Mononuclear cell (primary cell): ENCODE measurements around the gene FZD7. TPM values are rescaled to one million over a fixed set of nuclear protein-coding genes. Genes with fewer than 3 reads are reported as not detected.

ENCODE experiments used
- H3K27me3 ChIP-seq: 2 replicates; pipeline ENCODE4 v1.6.0; 2011; ENCODE audit warnings: low read length, control low read depth; ENCODE audit not compliant: insufficient read depth
- H3K4me1 ChIP-seq: 2 replicates; pipeline ENCODE4 v1.5.1; 2011; ENCODE audit warnings: mild to moderate bottlenecking, low read length, control low read depth; ENCODE audit not compliant: insufficient read depth
- H3K4me3 ChIP-seq: 2 replicates; pipeline ENCODE4 v1.5.1; 2011; ENCODE audit warnings: mild to moderate bottlenecking, low read length, moderate library complexity
- H3K9me3 ChIP-seq: 2 replicates; pipeline ENCODE4 v1.5.1; 2011; ENCODE audit warnings: low read depth, mild to moderate bottlenecking, control low read depth, low read length
- total RNA-seq: library from RNA; depleted of rRNA; stranded (reverse); fragments of >200 nt; gene quantifications from one replicate; pipeline ENCODE4 v1.2.3, GENCODE V29; 2012

FZD7 gene
- total RNA-seq, 1 donor: 0.63 TPM

DNA sequence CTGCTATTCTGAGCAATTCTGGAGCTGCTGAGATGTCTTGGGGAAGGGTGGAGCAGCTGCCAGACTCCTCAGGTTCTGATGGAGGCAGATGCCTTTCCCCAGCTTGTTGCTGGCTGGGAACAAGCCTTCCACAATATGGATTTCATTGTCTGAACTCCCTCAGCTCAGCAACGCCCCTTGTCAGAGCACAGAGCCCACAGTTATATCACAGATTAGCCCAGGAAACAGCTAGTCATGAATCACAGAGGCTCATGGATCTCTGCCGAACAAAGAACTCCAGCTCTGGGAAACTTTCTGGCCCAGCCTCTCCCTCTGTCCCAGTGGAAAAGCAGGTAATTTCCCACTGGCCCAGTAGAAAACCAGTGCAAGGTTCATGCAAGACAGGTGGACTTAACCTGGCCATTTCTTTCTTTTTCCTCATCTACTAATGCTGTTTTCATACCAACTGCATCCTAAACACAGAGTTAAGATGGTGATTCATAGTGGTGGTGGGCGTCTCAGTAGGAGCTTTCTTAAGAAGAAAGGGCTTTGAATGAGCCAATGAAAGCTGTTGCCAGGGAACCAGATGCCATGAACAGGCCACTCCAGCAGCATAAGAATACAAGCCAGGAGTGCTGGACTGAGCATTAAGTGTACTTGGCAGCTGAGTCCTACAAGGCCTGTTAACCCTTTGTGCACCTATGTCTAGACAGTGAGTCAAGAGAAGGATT, 30.7 kb downstream of the FZD7 start:
- no peak overlapping the region for H3K4me3 ChIP-seq
- H3K27me3 ChIP-seq: no peaks in the 10 kb centered on the region
- H3K4me1 ChIP-seq: no peaks in the 10 kb centered on the region
- no peaks in the 10 kb centered on the region for H3K9me3 ChIP-seq

DNA sequence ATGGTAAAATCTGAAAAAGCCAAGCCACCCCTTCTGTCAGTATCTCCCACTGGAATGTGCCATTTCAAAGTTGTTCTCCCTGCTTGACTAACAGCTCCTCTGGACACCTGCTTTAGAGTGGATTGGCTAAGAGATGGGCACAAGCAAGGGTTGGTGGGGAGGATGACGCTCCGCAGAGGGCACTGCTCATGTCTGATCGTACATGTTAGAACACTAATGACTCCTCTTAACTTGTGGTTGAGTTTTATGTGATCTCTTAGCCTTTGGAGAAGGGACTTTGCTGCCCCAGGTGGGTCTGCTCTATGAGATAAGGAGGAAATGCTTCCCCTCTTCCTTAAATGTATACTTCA, 31.2 kb downstream of the FZD7 start:
- Histone ChIP-seq H3K4me1 (no peaks in the 10 kb centered on the region), H3K9me3 (no peaks in the 10 kb centered on the region), H3K27me3 (no peaks in the 10 kb centered on the region), H3K4me3 (no peak overlapping the region)

DNA sequence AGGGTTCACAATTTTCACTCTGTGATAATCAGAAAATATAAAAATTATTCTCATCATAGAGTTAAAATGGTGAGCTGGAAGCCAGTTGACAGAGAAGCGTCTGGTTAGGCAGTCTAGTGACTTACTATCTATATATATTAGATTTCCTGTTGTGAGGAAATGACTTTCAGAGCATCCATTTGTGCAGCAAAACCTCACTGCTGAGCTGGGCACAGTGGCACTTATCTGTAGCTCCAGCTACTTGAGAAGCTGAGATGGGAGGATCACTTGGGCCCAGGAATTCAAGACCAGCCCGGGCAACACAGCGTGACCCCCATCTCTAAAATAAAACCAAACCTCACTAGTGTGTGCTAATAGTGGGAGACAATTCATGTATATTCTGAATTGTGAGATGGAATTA, 32.2 kb downstream of the FZD7 start:
- Histone ChIP-seq H3K4me3 (no peak overlapping the region), H3K4me1 (no peaks in the 10 kb centered on the region), H3K27me3 (no peaks in the 10 kb centered on the region), H3K9me3 (no peaks in the 10 kb centered on the region)

- Histone ChIP-seq H3K4me1 (no peaks in the 10 kb centered on the region), H3K9me3 (no peaks in the 10 kb centered on the region), H3K27me3 (no peaks in the 10 kb centered on the region), H3K4me3 (no peak overlapping the region)
These were observed 33.2 kb downstream of the FZD7 start for GRCh38 chr2:202066875-202067274.

- Histone ChIP-seq H3K9me3 (no peaks in the 10 kb centered on the region), H3K4me3 (no peak overlapping the region), H3K27me3 (no peaks in the 10 kb centered on the region), H3K4me1 (no peaks in the 10 kb centered on the region)
These were observed 33.9 kb downstream of the FZD7 start for GRCh38 chr2:202067589-202067988.

DNA sequence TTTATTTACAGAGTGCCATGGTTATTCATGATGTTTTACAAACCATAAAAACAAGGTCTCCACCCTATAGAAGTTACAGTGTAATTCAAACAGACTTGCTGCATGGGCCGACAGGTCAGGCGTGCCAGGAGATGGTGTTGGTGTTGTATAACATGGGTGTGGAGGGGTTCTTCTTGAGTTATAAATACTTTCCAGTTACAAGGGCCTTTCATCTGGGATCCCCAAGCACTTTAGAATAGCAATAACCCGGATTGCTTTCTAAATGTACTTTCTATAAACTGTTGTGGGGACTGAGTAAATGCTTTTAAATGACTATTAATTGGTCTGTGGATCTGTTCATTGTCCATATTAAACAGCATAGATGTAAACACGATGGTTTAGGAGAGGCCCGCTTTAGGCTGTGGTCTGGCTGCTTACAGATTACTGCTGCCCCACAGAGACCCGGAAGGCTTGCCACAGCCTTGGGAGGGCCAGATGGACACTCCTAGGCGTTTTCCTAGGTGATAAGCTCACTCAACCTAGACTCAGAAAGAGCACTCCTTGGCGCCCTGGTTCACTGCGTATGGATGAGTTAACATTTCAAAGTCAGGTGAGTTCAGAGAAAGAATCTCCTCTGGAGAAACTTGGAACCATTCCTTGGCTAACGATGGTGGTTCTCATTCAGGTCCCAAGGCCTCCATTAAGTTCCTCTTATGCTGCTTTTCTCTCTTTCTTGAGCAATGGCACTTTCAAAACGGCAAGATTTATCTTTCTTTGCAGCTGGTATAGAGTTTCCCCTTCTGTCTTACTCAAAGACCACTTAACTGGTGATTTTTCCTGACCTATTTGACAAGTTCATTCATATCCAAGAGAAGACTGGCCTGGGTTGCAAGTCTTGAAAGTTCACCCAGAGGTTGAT, 35.8 kb downstream of the FZD7 start:
- no peaks in the 10 kb centered on the region for H3K9me3 ChIP-seq
- H3K27me3 ChIP-seq: no peaks in the 10 kb centered on the region
- H3K4me3 ChIP-seq: no peak overlapping the region
- no peaks in the 10 kb centered on the region for H3K4me1 ChIP-seq

GRCh38 chr2:202071107-202071506, 37.5 kb downstream of the FZD7 start:
- Histone ChIP-seq H3K4me1 (no peaks in the 10 kb centered on the region), H3K4me3 (no peak overlapping the region), H3K27me3 (no peaks in the 10 kb centered on the region), H3K9me3 (no peaks in the 10 kb centered on the region)

DNA sequence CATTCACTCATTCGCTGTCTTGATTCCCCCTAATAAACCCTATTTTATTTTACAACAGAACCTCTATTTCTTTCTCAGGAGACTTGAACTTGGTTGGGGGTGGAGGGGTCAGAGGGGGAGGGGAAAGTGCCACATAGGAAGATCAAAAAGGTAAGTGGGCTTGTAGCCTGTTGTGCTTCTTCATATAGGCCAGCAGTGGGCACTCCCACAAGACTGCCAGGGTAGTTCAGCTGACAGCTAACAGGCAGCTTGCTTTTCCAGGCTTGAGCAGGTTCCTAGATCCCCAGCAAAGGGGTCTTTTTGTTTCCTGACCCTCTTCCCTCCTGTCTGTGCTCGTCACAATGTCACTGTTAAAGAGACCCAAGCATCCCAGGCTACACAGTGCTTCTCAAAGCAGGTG, 38.6 kb downstream of the FZD7 start:
- Histone ChIP-seq H3K9me3 (no peaks in the 10 kb centered on the region), H3K4me3 (no peak overlapping the region), H3K4me1 (no peaks in the 10 kb centered on the region), H3K27me3 (no peaks in the 10 kb centered on the region)

GRCh38 chr2:202072737-202073401, 39.2 kb downstream of the FZD7 start, which contains the start of gene KIAA2012:
Gene KIAA2012 (plus strand): TSS chr2:202073255. CDS start chr2:202073628, 373 bp downstream.
- Histone ChIP-seq H3K4me1 (no peaks in the 10 kb centered on the region), H3K4me3 (no peak within 1 kb of the TSS), H3K9me3 (no peaks in the 10 kb centered on the region), H3K27me3 (no peaks in the 10 kb centered on the region)

- no peaks in the 10 kb centered on the region for H3K9me3 ChIP-seq
- H3K27me3 ChIP-seq: no peaks in the 10 kb centered on the region
- H3K4me3 ChIP-seq: no peak overlapping the region
- H3K4me1 ChIP-seq: no peaks in the 10 kb centered on the region
These were observed 40.7 kb downstream of the FZD7 start for GRCh38 chr2:202074324-202074723.

GRCh38 chr2:202079310-202079709, 45.7 kb downstream of the FZD7 start:
- H3K4me1 ChIP-seq: no peaks in the 10 kb centered on the region
- H3K4me3 ChIP-seq: no peak overlapping the region
- no peaks in the 10 kb centered on the region for H3K27me3 ChIP-seq
- no peaks in the 10 kb centered on the region for H3K9me3 ChIP-seq

DNA sequence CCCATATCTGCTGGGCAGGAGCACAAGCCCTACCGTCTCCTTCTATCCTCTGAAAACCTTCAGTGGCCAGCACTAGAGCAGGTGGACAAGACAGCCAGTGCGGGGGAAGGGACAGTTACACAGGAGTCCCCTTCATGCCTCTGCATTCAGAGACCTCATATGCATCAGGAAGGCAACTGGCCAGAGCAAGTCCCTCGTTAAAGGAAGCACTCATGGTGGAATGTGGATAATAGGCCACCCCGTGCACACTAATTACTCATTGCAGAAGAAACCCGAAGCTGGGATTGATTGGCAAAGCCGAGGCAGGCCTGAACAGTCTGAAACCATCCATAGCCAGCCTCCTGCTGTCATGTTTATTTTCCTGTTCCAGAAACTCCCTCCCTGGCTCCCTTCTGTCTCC, 50.6 kb downstream of the FZD7 start:
- Histone ChIP-seq H3K4me1 (no peaks in the 10 kb centered on the region), H3K4me3 (no peak overlapping the region), H3K27me3 (no peaks in the 10 kb centered on the region), H3K9me3 (no peaks in the 10 kb centered on the region)
